ENCODE measurements around the gene NLN.
"Not testable (repeated sequence)": the region's sequence is repeated elsewhere in the genome, so short reads cannot be mapped to it uniquely, and the experiment has no call there.

NLN gene

GRCh38 chr5:65835191-65835590 lies 113.2 kb downstream of the NLN start:
- no peaks in the 10 kb centered on the region for H3K9me3 ChIP-seq (ENCODE audit: control insufficient read depth, low read length)
- H2BK5ac ChIP-seq (ENCODE audit: low read depth, low read length, poor library complexity, severe bottlenecking) = no peak overlapping the region
- H3K18ac ChIP-seq (ENCODE audit: low read depth in 1 of 2, low read length in 2 of 2) = no peak overlapping the region
- H3K4me2 ChIP-seq (ENCODE audit: low read length, poor library complexity, severe bottlenecking) = no peak overlapping the region
- no peak overlapping the region for H4K8ac ChIP-seq (ENCODE audit: low read length)
- no peak overlapping the region for H3K27ac ChIP-seq (ENCODE audit: low read length, poor library complexity, severe bottlenecking)
- H3K4me3 ChIP-seq (ENCODE audit: insufficient read depth in 1 of 2, low read depth in 1 of 2, low read length in 2 of 2) = no peak overlapping the region
- H2BK12ac ChIP-seq (ENCODE audit: low read length in 2 of 2) = no peak overlapping the region
- H3K36me3 ChIP-seq (ENCODE audit: control insufficient read depth in 1 of 2, insufficient read depth in 2 of 2, low read depth in 1 of 2, low read length in 2 of 2) = no peaks in the 10 kb centered on the region
- H3K23ac ChIP-seq (ENCODE audit: low read length in 2 of 2) = no peak overlapping the region
- WGBS = 33% methylated on average over 1 of the region's 2 CpGs
- H2AFZ ChIP-seq (ENCODE audit: low read depth, low read length) = no peak overlapping the region
- no peaks in the 10 kb centered on the region for H3K79me1 ChIP-seq (replicated peaks; ENCODE audit: low read length, poor library complexity, severe bottlenecking)
- no peak overlapping the region for H4K91ac ChIP-seq (ENCODE audit: low read length)
- no peak for DNase-seq
- no peak overlapping the region for H2AK5ac ChIP-seq (ENCODE audit: low read length, severe bottlenecking)
- no peaks in the 10 kb centered on the region for H3K27me3 ChIP-seq (ENCODE audit: control insufficient read depth in 1 of 2, insufficient read depth in 1 of 2, low read length in 2 of 2)
- no peak overlapping the region for H3K9ac ChIP-seq (ENCODE audit: low read length)
- H3K4me1 ChIP-seq (ENCODE audit: control insufficient read depth, insufficient read depth, low read depth, low read length) = peaks cover 5% of the 10 kb centered on the region
- H2BK15ac ChIP-seq (ENCODE audit: low read depth, poor library complexity, severe bottlenecking) = no peak overlapping the region
- H3K14ac ChIP-seq (ENCODE audit: low read length in 2 of 2) = no peak overlapping the region
- no peak overlapping the region for H3K4ac ChIP-seq (ENCODE audit: low read depth in 1 of 2, low read length in 2 of 2)
- H2BK120ac ChIP-seq (ENCODE audit: low read depth, low read length) = no peak overlapping the region

GRCh38 chr5:65837139-65837538 lies 115.1 kb downstream of the NLN start:
- H2AFZ ChIP-seq (ENCODE audit: low read depth, low read length) = no peak overlapping the region
- no peak overlapping the region for H3K4me3 ChIP-seq (ENCODE audit: insufficient read depth in 1 of 2, low read depth in 1 of 2, low read length in 2 of 2)
- H3K23ac ChIP-seq (ENCODE audit: low read length in 2 of 2) = no peak overlapping the region
- no peaks in the 10 kb centered on the region for H3K9me3 ChIP-seq (ENCODE audit: control insufficient read depth, low read length)
- no peaks in the 10 kb centered on the region for H3K36me3 ChIP-seq (ENCODE audit: control insufficient read depth in 1 of 2, insufficient read depth in 2 of 2, low read depth in 1 of 2, low read length in 2 of 2)
- H3K27me3 ChIP-seq (ENCODE audit: control insufficient read depth in 1 of 2, insufficient read depth in 1 of 2, low read length in 2 of 2) = no peaks in the 10 kb centered on the region
- peaks cover 5% of the 10 kb centered on the region for H3K4me1 ChIP-seq (ENCODE audit: control insufficient read depth, insufficient read depth, low read depth, low read length)
- H2BK5ac ChIP-seq (ENCODE audit: low read depth, low read length, poor library complexity, severe bottlenecking) = no peak overlapping the region
- no peak overlapping the region for H2BK15ac ChIP-seq (ENCODE audit: low read depth, poor library complexity, severe bottlenecking)
- H4K8ac ChIP-seq (ENCODE audit: low read length) = no peak overlapping the region
- H3K14ac ChIP-seq (ENCODE audit: low read length in 2 of 2) = no peak overlapping the region
- no peak overlapping the region for H4K91ac ChIP-seq (ENCODE audit: low read length)
- peak; percentile 58 for DNase-seq
- H2BK120ac ChIP-seq (ENCODE audit: low read depth, low read length) = no peak overlapping the region
- H3K27ac ChIP-seq (ENCODE audit: low read length, poor library complexity, severe bottlenecking) = peak overlapping the region; percentile 68
- no peak overlapping the region for H2AK5ac ChIP-seq (ENCODE audit: low read length, severe bottlenecking)
- H3K9ac ChIP-seq (ENCODE audit: low read length) = no peak overlapping the region
- H3K79me1 ChIP-seq (replicated peaks; ENCODE audit: low read length, poor library complexity, severe bottlenecking) = no peaks in the 10 kb centered on the region
- no peak overlapping the region for H3K4me2 ChIP-seq (ENCODE audit: low read length, poor library complexity, severe bottlenecking)
- no peak overlapping the region for H3K4ac ChIP-seq (ENCODE audit: low read depth in 1 of 2, low read length in 2 of 2)
- no peak overlapping the region for H3K18ac ChIP-seq (ENCODE audit: low read depth in 1 of 2, low read length in 2 of 2)
- no peak overlapping the region for H2BK12ac ChIP-seq (ENCODE audit: low read length in 2 of 2)

- H3K79me1 ChIP-seq (replicated peaks; ENCODE audit: low read length, poor library complexity, severe bottlenecking); H2AFZ ChIP-seq (ENCODE audit: low read depth, low read length); H2AK5ac ChIP-seq (ENCODE audit: low read length, severe bottlenecking); DNase-seq; H2BK12ac ChIP-seq (ENCODE audit: low read length in 2 of 2); H3K4me2 ChIP-seq (ENCODE audit: low read length, poor library complexity, severe bottlenecking); H3K27ac ChIP-seq (ENCODE audit: low read length, poor library complexity, severe bottlenecking); H3K4ac ChIP-seq (ENCODE audit: low read depth in 1 of 2, low read length in 2 of 2); H3K27me3 ChIP-seq (ENCODE audit: control insufficient read depth in 1 of 2, insufficient read depth in 1 of 2, low read length in 2 of 2); H3K9ac ChIP-seq (ENCODE audit: low read length); H3K14ac ChIP-seq (ENCODE audit: low read length in 2 of 2); H3K18ac ChIP-seq (ENCODE audit: low read depth in 1 of 2, low read length in 2 of 2); H2BK15ac ChIP-seq (ENCODE audit: low read depth, poor library complexity, severe bottlenecking); H3K9me3 ChIP-seq (ENCODE audit: control insufficient read depth, low read length); H3K23ac ChIP-seq (ENCODE audit: low read length in 2 of 2); H2BK5ac ChIP-seq (ENCODE audit: low read depth, low read length, poor library complexity, severe bottlenecking); H2BK120ac ChIP-seq (ENCODE audit: low read depth, low read length); H3K36me3 ChIP-seq (ENCODE audit: control insufficient read depth in 1 of 2, insufficient read depth in 2 of 2, low read depth in 1 of 2, low read length in 2 of 2); H4K91ac ChIP-seq (ENCODE audit: low read length); H4K8ac ChIP-seq (ENCODE audit: low read length); H3K4me1 ChIP-seq (ENCODE audit: control insufficient read depth, insufficient read depth, low read depth, low read length); H3K4me3 ChIP-seq (ENCODE audit: insufficient read depth in 1 of 2, low read depth in 1 of 2, low read length in 2 of 2): not testable (repeated sequence)
Measured at GRCh38 chr5:65839170-65839569, 117.2 kb downstream of the NLN start.

- H2BK5ac ChIP-seq (ENCODE audit: low read depth, low read length, poor library complexity, severe bottlenecking) = no peak overlapping the region
Measured at GRCh38 chr5:65840071-65840470, 118.1 kb downstream of the NLN start.

More at GRCh38 chr5:65840071-65840470, 118.1 kb downstream of the NLN start:
- Histone ChIP-seq H3K27me3 (ENCODE audit: control insufficient read depth in 1 of 2, insufficient read depth in 1 of 2, low read length in 2 of 2) (no peaks in the 10 kb centered on the region), H3K4me1 (ENCODE audit: control insufficient read depth, insufficient read depth, low read depth, low read length) (peaks cover 5% of the 10 kb centered on the region), H3K4me2 (ENCODE audit: low read length, poor library complexity, severe bottlenecking) (no peak overlapping the region), H3K79me1 (replicated peaks; ENCODE audit: low read length, poor library complexity, severe bottlenecking) (no peaks in the 10 kb centered on the region), H3K4me3 (ENCODE audit: insufficient read depth in 1 of 2, low read depth in 1 of 2, low read length in 2 of 2) (no peak overlapping the region), H4K8ac (ENCODE audit: low read length) (no peak overlapping the region), H3K36me3 (ENCODE audit: control insufficient read depth in 1 of 2, insufficient read depth in 2 of 2, low read depth in 1 of 2, low read length in 2 of 2) (no peaks in the 10 kb centered on the region), H3K9ac (ENCODE audit: low read length) (no peak overlapping the region), H3K9me3 (ENCODE audit: control insufficient read depth, low read length) (no peaks in the 10 kb centered on the region), H3K18ac (ENCODE audit: low read depth in 1 of 2, low read length in 2 of 2) (no peak overlapping the region), H2BK15ac (ENCODE audit: low read depth, poor library complexity, severe bottlenecking) (no peak overlapping the region), H2BK120ac (ENCODE audit: low read depth, low read length) (no peak overlapping the region), H3K4ac (ENCODE audit: low read depth in 1 of 2, low read length in 2 of 2) (no peak overlapping the region), H4K91ac (ENCODE audit: low read length) (no peak overlapping the region), H3K23ac (ENCODE audit: low read length in 2 of 2) (no peak overlapping the region), H3K14ac (ENCODE audit: low read length in 2 of 2) (no peak overlapping the region), H2BK12ac (ENCODE audit: low read length in 2 of 2) (no peak overlapping the region), H2AK5ac (ENCODE audit: low read length, severe bottlenecking) (no peak overlapping the region), H2AFZ (ENCODE audit: low read depth, low read length) (no peak overlapping the region), H3K27ac (ENCODE audit: low read length, poor library complexity, severe bottlenecking) (no peak overlapping the region)
- WGBS = 79% methylated on average over 2 of the region's 3 CpGs
- no peak for DNase-seq
